Measurements from ENCODE around the gene SNAPIN. TPM values are rescaled to one million over a fixed set of nuclear protein-coding genes. Genes with fewer than 3 reads are reported as not detected.
"Not testable (repeated sequence)": the region's sequence is repeated elsewhere in the genome, so short reads cannot be mapped to it uniquely, and the experiment has no call there.

The SNAPIN gene
- total and polyA plus RNA-seq, 4 donors: 26.3 to 38.1 (median 33.6) TPM

DNA sequence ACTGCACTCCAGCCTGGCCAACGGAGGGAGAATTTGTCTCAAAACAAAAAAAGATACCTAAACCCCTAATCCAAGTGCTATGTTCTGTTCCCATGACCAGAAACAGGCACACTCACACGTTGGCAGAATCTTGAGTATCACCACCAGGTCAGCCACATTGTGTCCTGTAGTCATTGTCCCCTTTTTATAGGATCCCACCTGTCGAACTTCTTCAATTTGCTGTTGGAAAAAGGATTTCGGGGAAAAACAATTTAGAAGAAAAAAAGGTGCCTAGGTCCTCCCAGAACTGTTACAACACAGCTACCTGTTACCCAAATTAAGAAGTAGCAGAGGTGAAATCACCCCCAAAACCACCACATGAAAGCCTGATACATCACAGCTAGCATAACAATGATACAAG lies 8.9 kb downstream of the SNAPIN start:
- peaks cover 37 to 50% (median 40%) of the 10 kb centered on the region in 4 donors for H3K36me3 ChIP-seq (ENCODE audit: control insufficient read depth in 4 of 4, insufficient read depth in 4 of 4, low read length in 4 of 4)

DNA sequence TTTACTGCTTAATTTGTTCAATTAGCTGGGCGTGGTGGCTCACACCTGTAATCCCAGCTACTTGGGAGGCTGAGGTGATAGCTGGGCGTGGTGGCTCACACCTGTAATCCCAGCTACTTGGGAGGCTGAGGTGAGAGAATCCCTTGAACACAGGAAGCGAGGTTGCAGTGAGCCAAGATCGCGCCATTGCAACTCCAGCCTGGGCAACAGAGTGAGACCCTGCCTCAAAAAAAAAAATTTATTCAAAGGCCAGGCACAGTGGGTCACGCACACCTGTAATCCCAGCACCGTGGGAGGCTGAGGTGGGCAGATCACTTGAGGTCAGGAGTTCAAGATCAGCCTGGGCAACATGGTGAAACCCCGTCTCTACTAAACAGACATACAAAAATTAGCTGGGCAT lies 10.2 kb downstream of the SNAPIN start:
- H3K27me3 ChIP-seq (ENCODE audit: control insufficient read depth in 3 of 3, insufficient read depth in 3 of 3, low read length in 2 of 3); DNase-seq; H3K9ac ChIP-seq (ENCODE audit: insufficient read depth in 1 of 2, low read length in 2 of 2); H3K4me3 ChIP-seq; H3K9me3 ChIP-seq (ENCODE audit: control insufficient read depth in 4 of 4, insufficient read depth in 3 of 4, low read length in 3 of 4); H3K27ac ChIP-seq (ENCODE audit: low read depth in 1 of 2, low read length in 1 of 2); ATAC-seq (ENCODE audit: insufficient read depth, low FRiP score): not testable (repeated sequence)
- WGBS, 2 donors: 94 to 96% methylated on average over 8 of the region's 8 CpGs
- Histone ChIP-seq H3K36me3 (ENCODE audit: control insufficient read depth in 4 of 4, insufficient read depth in 4 of 4, low read length in 4 of 4) (peaks cover 30 to 45% (median 35%) of the 10 kb centered on the region in 4 donors), H3K4me1 (ENCODE audit: control insufficient read depth in 5 of 5, insufficient read depth in 5 of 5, low read length in 5 of 5) (peaks cover 3 to 14% (median 8%) of the 10 kb centered on the region in 5 donors)

More for the DNA sequence above, 8.9 kb downstream of the SNAPIN start:
- TF ChIP-seq, protein P1, sequence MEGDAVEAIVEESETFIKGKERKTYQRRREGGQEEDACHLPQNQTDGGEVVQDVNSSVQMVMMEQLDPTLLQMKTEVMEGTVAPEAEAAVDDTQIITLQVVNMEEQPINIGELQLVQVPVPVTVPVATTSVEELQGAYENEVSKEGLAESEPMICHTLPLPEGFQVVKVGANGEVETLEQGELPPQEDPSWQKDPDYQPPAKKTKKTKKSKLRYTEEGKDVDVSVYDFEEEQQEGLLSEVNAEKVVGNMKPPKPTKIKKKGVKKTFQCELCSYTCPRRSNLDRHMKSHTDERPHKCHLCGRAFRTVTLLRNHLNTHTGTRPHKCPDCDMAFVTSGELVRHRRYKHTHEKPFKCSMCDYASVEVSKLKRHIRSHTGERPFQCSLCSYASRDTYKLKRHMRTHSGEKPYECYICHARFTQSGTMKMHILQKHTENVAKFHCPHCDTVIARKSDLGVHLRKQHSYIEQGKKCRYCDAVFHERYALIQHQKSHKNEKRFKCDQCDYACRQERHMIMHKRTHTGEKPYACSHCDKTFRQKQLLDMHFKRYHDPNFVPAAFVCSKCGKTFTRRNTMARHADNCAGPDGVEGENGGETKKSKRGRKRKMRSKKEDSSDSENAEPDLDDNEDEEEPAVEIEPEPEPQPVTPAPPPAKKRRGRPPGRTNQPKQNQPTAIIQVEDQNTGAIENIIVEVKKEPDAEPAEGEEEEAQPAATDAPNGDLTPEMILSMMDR (IDR thresholded peaks at IDR 0.05; ENCODE audit: control extremely low read depth, extremely low read depth): no peak
- Histone ChIP-seq H3K4me3 (no peak overlapping the region), H3K27me3 (ENCODE audit: control insufficient read depth in 3 of 3, insufficient read depth in 3 of 3, low read length in 2 of 3) (no peaks in the 10 kb centered on the region), H3K9me3 (ENCODE audit: control insufficient read depth in 4 of 4, insufficient read depth in 3 of 4, low read length in 3 of 4) (no peaks in the 10 kb centered on the region), H3K9ac (ENCODE audit: insufficient read depth in 1 of 2, low read length in 2 of 2) (no peak overlapping the region), H3K4me1 (ENCODE audit: control insufficient read depth in 5 of 5, insufficient read depth in 5 of 5, low read length in 5 of 5) (peaks cover 3 to 14% (median 8%) of the 10 kb centered on the region in 5 donors), H3K27ac (ENCODE audit: low read depth in 1 of 2, low read length in 1 of 2) (no peak overlapping the region)
- ATAC-seq (ENCODE audit: insufficient read depth, low FRiP score) (no peak), DNase-seq (no peak)
- WGBS, 2 donors: 94 to 95% methylated on average over 4 of the region's 4 CpGs

DNA sequence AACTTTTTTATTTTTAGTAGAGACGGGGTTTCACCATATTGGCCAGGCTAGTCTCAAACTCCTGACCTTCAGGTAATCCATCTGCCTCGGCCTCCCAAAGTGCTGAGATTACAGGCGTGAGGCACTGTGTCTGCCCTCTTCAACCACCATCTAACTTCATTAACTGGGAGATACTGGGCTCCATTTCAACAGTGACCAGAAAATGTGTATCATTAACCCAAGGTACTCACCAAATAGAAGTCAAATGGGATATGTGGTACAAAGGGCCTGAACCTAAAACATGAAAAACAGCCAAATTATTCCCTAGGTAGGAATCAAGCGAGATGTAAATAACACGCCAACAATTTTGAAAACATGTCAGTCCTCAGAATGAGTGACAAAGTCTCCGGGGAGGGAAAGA lies 11.1 kb downstream of the SNAPIN start:
- TF ChIP-seq, protein P1 (IDR thresholded peaks at IDR 0.05; ENCODE audit: control extremely low read depth, extremely low read depth): no peak
- Histone ChIP-seq H3K27me3 (ENCODE audit: control insufficient read depth in 3 of 3, insufficient read depth in 3 of 3, low read length in 2 of 3) (no peaks in the 10 kb centered on the region), H3K36me3 (ENCODE audit: control insufficient read depth in 4 of 4, insufficient read depth in 4 of 4, low read length in 4 of 4) (peaks cover 22 to 36% (median 29%) of the 10 kb centered on the region in 4 donors), H3K9ac (ENCODE audit: insufficient read depth in 1 of 2, low read length in 2 of 2) (peak overlapping the region; percentile 97 to 98), H3K4me3 (no peak overlapping the region), H3K9me3 (ENCODE audit: control insufficient read depth in 4 of 4, insufficient read depth in 3 of 4, low read length in 3 of 4) (no peaks in the 10 kb centered on the region), H3K27ac (ENCODE audit: low read depth in 1 of 2, low read length in 1 of 2) (no peak overlapping the region), H3K4me1 (ENCODE audit: control insufficient read depth in 5 of 5, insufficient read depth in 5 of 5, low read length in 5 of 5) (peaks cover 3 to 14% (median 8%) of the 10 kb centered on the region in 5 donors)
- no peak for ATAC-seq (ENCODE audit: insufficient read depth, low FRiP score)
- DNase-seq: no peak
- 82 to 90% methylated on average over 6 of the region's 6 CpGs for WGBS, 2 donors

DNA sequence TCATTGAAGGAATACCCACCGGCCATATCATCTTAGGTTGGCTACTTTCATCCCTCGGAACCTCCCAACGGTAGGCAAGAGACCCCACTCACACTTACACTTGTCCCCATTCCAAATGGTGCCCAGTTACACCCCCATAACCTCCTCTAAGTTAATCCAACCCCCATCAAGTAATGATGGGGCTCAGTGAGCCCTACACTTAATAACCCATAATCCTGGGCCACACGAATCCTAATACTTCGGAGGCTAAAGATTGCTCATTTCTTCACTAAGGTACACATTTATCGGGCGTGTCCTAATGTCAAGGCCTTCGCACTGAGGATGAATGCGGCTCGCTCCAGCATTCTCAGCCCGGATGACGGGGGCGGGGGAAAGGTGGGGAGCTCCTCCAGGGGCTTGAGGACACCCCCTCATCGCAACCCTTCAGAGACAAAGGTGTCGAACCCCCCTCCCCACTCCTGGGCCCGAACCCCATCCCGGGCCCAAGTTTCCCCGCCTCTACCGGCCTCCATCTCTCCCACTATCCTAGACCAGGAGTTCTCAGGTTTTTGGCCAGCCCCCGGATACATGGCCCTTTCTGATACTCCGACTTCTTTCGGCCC lies 11.9 kb downstream of the SNAPIN start:
- peak; percentile 3 for ATAC-seq (ENCODE audit: insufficient read depth, low FRiP score)
- peak overlapping the region; percentile 52 to 71 for H3K27ac ChIP-seq (ENCODE audit: low read depth in 1 of 2, low read length in 1 of 2)
- peak overlapping the region; percentile 91 for H3K4me3 ChIP-seq
- TF ChIP-seq, protein P1 (IDR thresholded peaks at IDR 0.05; ENCODE audit: control extremely low read depth, extremely low read depth): no peak
- peaks cover 3 to 14% (median 8%) of the 10 kb centered on the region in 5 donors for H3K4me1 ChIP-seq (ENCODE audit: control insufficient read depth in 5 of 5, insufficient read depth in 5 of 5, low read length in 5 of 5)
- H3K27me3 ChIP-seq (ENCODE audit: control insufficient read depth in 3 of 3, insufficient read depth in 3 of 3, low read length in 2 of 3): no peaks in the 10 kb centered on the region
- 1% methylated on average over 21 to 22 of the region's 22 CpGs for WGBS, 2 donors
- no peak for DNase-seq
- peaks cover 15 to 29% (median 25%) of the 10 kb centered on the region in 4 donors for H3K36me3 ChIP-seq (ENCODE audit: control insufficient read depth in 4 of 4, insufficient read depth in 4 of 4, low read length in 4 of 4)
- peak overlapping the region; percentile 97 to 98 for H3K9ac ChIP-seq (ENCODE audit: insufficient read depth in 1 of 2, low read length in 2 of 2)
- H3K9me3 ChIP-seq (ENCODE audit: control insufficient read depth in 4 of 4, insufficient read depth in 3 of 4, low read length in 3 of 4): no peaks in the 10 kb centered on the region

All from lung (tissue), 12 donors.